Tibial nerve (tissue), 4 donors: ENCODE measurements around the gene INTS11.

Source experiments
- EP300 ChIP-seq, 2 donors: sonication (generic); formaldehyde crosslinking; IDR thresholded peaks; one replicate each; pipeline ENCODE4 v1.6.1; 2017; ENCODE audit warnings: antibody characterized with exemption in 2 of 2, mild to moderate bottlenecking in 1 of 2
- TF ChIP-seq, protein P1 (sequence below), 5 experiments: fragments of 200-600 bp in 3 of 5; fragments of 450-650 bp in 2 of 5; sonication (generic) in 3 of 5; IDR thresholded peaks; one replicate each; pipeline ENCODE4 v1.5.1; 2016 to 2019; ENCODE audit warnings: antibody characterized with exemption in 5 of 5, mild to moderate bottlenecking in 3 of 5, moderate library complexity in 2 of 5

DNA sequence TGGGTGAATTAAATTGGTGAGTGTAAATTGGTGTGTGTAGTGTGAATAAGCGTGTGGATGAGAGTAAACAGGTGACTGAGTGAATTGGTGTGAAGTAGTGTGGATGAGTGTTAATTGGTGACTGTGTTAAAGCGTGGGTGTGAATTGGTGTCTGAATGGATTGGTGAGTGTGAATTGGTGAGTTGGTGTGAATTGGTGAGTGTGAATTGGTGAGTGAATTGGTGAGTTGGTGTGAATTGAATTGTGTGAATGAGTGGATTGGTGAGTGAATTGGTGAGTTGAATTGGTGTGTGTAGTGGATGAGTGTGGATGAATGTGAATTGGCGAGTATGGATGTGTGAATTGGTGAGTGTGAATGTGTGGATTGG, 42.2 kb upstream of the INTS11 start:
- TF ChIP-seq, protein P1, sequence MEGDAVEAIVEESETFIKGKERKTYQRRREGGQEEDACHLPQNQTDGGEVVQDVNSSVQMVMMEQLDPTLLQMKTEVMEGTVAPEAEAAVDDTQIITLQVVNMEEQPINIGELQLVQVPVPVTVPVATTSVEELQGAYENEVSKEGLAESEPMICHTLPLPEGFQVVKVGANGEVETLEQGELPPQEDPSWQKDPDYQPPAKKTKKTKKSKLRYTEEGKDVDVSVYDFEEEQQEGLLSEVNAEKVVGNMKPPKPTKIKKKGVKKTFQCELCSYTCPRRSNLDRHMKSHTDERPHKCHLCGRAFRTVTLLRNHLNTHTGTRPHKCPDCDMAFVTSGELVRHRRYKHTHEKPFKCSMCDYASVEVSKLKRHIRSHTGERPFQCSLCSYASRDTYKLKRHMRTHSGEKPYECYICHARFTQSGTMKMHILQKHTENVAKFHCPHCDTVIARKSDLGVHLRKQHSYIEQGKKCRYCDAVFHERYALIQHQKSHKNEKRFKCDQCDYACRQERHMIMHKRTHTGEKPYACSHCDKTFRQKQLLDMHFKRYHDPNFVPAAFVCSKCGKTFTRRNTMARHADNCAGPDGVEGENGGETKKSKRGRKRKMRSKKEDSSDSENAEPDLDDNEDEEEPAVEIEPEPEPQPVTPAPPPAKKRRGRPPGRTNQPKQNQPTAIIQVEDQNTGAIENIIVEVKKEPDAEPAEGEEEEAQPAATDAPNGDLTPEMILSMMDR (IDR thresholded peaks at IDR 0.05) = no peak
- TF ChIP-seq EP300 (IDR thresholded peaks at IDR 0.05) = no peak
